AG04449 (cell line): ENCODE measurements around the gene PHOX2B.

Source experiments
- CTCF ChIA-PET: fragments of 350-600 bp; formaldehyde crosslinking; extraction: SDS; loops from one replicate; lab custom pipeline; 2021; ENCODE audit warnings: antibody characterized with exemption; lab: Yijun Ruan, JAX
- POLR2A ChIA-PET: fragments of 400-600, 350-600 bp; formaldehyde crosslinking; extraction: SDS; loops from one replicate; lab custom pipeline; 2020; ENCODE audit warnings: antibody characterized with exemption, inconsistent platforms; lab: Yijun Ruan, JAX
- DNase-seq: peaks from one replicate; pipeline ENCODE4 v3.0.0-alpha.2; 2010; ENCODE audit warnings: low read depth, low spot score
- H3K4me3 ChIP-seq: 2 replicates; pipeline ENCODE4 v1.5.1; 2011; ENCODE audit warnings: low read depth, mild to moderate bottlenecking, control low read depth, low read length
- TF ChIP-seq, protein P1 (sequence below): IDR thresholded peaks from one replicate; pipeline ENCODE4 v1.5.1; 2011; ENCODE audit warnings: mild to moderate bottlenecking, moderate library complexity, low read length, control low read depth, inconsistent platforms; ENCODE audit not compliant: insufficient read depth; ENCODE audit errors: missing control alignments

PHOX2B gene

DNA sequence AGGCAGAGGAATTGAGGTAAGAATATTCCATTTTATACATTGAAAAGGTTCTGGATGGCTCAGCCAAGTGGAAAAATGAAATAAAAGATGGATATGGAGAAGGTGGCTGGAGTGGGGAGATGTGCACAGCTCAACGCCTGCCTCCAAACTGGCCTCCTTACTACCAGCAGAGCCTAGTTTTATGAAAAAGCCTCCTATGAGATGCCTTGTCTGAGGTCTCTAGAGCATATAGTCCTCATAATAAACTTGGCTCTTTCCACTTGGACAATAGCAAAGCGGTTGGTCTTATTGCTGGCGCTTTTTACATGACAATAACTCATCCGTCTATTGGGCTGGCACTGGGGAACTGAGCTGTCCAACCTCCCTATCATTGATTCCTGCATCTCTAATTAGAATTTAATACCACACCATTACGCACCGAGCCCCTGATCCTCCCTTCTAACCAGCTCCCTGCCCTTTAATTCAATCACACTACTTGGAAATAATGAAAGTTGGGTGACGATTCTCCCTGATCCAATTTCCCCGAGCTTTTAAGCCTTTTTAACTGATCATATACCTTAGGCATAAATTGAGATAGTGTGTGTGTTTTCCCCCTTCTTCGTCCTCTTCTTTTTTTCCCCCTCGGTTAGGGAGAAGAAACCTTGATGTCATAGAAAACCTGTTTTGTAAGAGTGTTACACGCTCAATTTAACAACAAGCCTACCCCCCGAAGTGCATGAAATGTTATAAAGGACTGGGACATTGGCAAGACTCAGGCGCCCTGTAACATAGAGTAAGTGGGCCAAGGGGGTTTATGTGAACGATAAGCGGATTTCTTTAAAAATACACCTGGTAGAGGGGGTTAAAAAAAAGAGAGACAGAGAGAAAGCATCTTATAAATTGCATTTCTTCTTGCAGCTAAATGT is at the start of gene PHOX2B:
Gene PHOX2B, minus strand, starts transcription at position 155 of the 905 bp plus-strand sequence. Its CDS starts 115 bp downstream, at position 40.
- POLR2A ChIA-PET: interaction anchor here (0.6 kb wide), 1 partner anchor 10 kb away, joined by 3 read pairs; no protein-coding TSS in a partner anchor
- CTCF ChIA-PET: interaction anchor here (1.5 kb wide), 1 partner anchor 135 kb away, joined by 5 read pairs; no protein-coding TSS in a partner anchor
- no peak within 1 kb of the TSS for H3K4me3 ChIP-seq
- TF ChIP-seq, protein P1, sequence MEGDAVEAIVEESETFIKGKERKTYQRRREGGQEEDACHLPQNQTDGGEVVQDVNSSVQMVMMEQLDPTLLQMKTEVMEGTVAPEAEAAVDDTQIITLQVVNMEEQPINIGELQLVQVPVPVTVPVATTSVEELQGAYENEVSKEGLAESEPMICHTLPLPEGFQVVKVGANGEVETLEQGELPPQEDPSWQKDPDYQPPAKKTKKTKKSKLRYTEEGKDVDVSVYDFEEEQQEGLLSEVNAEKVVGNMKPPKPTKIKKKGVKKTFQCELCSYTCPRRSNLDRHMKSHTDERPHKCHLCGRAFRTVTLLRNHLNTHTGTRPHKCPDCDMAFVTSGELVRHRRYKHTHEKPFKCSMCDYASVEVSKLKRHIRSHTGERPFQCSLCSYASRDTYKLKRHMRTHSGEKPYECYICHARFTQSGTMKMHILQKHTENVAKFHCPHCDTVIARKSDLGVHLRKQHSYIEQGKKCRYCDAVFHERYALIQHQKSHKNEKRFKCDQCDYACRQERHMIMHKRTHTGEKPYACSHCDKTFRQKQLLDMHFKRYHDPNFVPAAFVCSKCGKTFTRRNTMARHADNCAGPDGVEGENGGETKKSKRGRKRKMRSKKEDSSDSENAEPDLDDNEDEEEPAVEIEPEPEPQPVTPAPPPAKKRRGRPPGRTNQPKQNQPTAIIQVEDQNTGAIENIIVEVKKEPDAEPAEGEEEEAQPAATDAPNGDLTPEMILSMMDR: no peak
- no peak for DNase-seq

DNA sequence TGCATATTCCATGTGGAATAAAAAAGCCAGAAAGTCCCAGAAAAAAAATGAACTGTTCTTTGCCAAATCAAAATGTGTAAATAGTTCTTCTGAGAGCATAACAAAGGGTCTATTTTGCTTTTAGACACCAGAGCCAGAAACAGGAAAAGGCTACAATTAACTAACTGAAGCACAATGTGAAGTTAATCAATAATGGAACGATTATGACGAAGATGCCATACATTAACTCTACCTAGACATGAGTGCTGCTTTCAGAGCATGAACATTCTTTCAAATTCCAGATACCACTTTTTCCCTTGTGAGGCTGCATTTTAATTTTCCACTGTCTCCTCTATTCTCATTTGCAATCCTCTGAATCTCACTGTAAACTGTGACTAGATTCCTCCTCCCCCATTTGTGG is 48.7 kb upstream of the PHOX2B start:
- DNase-seq: no peak
- ChIA-PET CTCF (no interaction called here), POLR2A (no interaction called here)
- TF ChIP-seq, protein P1: no peak
- H3K4me3 ChIP-seq: no peak overlapping the region

DNA sequence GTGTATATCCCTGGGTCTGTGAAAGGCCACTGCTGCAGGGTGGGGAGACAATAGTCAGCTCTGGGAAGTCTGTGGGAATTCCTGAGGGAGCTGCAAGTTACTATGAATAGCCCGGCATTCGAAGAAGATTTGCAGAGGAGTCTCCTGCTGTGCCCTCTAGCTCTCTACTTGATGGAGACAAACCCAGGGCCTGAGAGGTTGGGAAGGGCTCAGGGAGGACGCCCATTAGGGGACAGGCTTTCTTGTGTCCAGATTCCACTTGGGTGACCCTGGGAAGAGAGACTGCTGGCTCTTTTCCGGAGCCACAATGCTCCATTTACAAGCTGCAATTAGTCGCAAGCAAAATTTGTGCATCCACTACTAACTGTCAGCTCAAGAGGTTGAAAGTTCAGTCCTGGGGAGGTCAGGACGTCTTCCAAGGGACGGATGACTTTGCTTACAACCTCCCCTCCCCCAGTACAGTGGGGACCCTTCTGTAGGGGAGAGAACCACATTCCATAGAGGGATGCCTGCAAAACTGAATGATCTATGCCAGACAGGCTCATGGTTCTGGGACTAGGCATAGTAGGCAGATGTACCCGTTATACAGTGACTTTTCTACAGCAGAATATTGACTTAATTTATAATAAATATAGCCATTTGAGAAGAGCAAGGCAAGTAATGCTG is 48.2 kb upstream of the PHOX2B start:
- CTCF ChIA-PET: interaction anchor here (2.0 kb wide), 1 partner anchor 103 kb away, joined by 4 read pairs; no protein-coding TSS in a partner anchor
- POLR2A ChIA-PET: no interaction called here
- DNase-seq: no peak
- no peak overlapping the region for H3K4me3 ChIP-seq
- TF ChIP-seq, protein P1: no peak

DNA sequence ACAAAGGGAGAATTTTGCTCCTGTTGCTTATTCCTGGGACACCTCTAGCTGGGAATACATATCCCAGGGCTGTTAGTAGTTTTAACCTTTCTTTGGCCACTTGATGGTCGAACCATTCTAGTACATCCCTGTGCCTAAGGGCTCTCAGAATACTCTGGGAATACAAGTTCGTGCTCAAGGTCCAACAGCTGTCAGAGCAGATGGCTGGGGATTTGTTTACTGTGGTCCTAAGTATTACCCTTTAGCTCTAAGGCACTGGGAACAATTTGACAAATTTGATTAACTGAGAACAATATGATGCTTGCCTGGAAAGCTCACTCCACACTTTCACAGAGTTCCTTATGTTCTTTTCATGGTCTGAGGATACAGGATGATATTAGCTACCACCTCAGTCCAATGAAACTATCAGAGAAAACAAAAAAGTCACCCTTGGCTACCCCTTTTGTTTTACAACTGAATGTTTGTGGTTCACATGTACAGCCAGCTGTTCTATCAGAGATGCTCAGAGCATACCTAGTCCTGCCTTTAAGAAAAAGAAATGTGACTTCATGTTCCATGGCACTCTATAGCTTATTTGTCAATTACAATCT is 47.4 kb upstream of the PHOX2B start:
- CTCF ChIA-PET: interaction anchor here (2.0 kb wide), 1 partner anchor 102 kb away, joined by 4 read pairs; no protein-coding TSS in a partner anchor
- H3K4me3 ChIP-seq: no peak overlapping the region
- DNase-seq: no peak
- POLR2A ChIA-PET: no interaction called here
- TF ChIP-seq, protein P1: no peak

DNA sequence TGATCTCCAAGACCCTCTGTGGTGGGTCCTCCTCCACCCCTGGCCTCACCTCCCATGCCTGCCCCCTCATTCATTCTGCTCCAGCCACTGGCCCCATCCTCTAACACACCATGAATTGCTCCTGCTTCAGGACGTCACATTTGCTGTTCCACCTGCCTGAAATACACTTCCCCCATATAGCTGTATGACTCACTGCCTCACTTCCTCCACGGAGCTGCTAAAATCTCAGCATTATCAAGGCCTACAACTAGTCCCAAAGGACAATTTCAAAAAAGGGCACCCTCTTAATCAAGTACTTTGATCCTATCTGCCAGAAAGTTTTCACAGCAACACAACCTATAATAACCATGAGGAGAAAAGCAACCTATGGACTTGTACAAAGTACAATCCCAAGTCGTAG is 43.6 kb upstream of the PHOX2B start:
- DNase-seq: no peak
- ChIA-PET POLR2A (no interaction called here), CTCF (no interaction called here)
- H3K4me3 ChIP-seq: no peak overlapping the region
- TF ChIP-seq, protein P1: no peak
